H1 (cell line): ENCODE results near the gene PML. TPM values are rescaled to one million over a fixed set of nuclear protein-coding genes. Genes with fewer than 3 reads are reported as not detected.

Experiments
- CTCF ChIA-PET: fragments of 300-600 bp; sonication (Branson Sonifier 250); formaldehyde crosslinking; loops from one replicate; lab custom pipeline; 2021; ENCODE audit not compliant: partially characterized antibody; lab: Charles Lee
- POLR2A ChIA-PET: fragments of 300-600 bp; sonication (Branson Sonifier 250); formaldehyde crosslinking; loops from one replicate; lab custom pipeline; 2021; ENCODE audit warnings: inconsistent platforms; ENCODE audit not compliant: partially characterized antibody; lab: Charles Lee
- DNase-seq, 2 experiments: peaks; one replicate each; pipeline versions ENCODE4 v3.0.0 to v3.0.0-alpha.2; 2010 to 2022; ENCODE audit warnings: low spot score in 2 of 2, low read depth in 1 of 2, mixed read lengths in 1 of 2
- FAIRE-seq: peaks from 2 replicates; lab custom pipeline; 2011; peaks lifted over from hg19 to GRCh38; lab: Jason Lieb, UNC
- H2AFZ ChIP-seq: 2 replicates; pipeline ENCODE4 v1.8.1; 2012; ENCODE audit warnings: low read length, inconsistent platforms
- H2AK5ac ChIP-seq: 2 replicates; pipeline ENCODE4 v1.6.1; 2013; ENCODE audit warnings: low read depth, low read length
- H2BK120ac ChIP-seq: replicated peaks from 2 replicates; pipeline ENCODE3; 2013; ENCODE audit warnings: low read depth, low read length, inconsistent platforms
- H2BK12ac ChIP-seq: 2 replicates; pipeline ENCODE4 v1.6.1; 2013; ENCODE audit warnings: low read depth, low read length
- H2BK15ac ChIP-seq: 2 replicates; pipeline ENCODE4 v1.6.1; 2013; ENCODE audit warnings: low read length
- H2BK20ac ChIP-seq: 2 replicates; pipeline ENCODE4 v1.6.1; 2013; ENCODE audit warnings: low read length
- H2BK5ac ChIP-seq: 2 replicates; pipeline ENCODE4 v1.6.1; 2013; ENCODE audit warnings: low read depth, low read length
- H3K14ac ChIP-seq: 2 replicates; pipeline ENCODE4 v1.6.1; 2013; ENCODE audit warnings: inconsistent platforms; ENCODE audit not compliant: insufficient read length
- H3K18ac ChIP-seq: 2 replicates; pipeline ENCODE4 v1.6.1; 2013; ENCODE audit warnings: low read length; ENCODE audit errors: extremely low read depth
- H3K23ac ChIP-seq: 2 replicates; pipeline ENCODE4 v1.6.1; 2013; ENCODE audit warnings: inconsistent platforms; ENCODE audit not compliant: insufficient read length
- H3K23me2 ChIP-seq: 2 replicates; pipeline ENCODE4 v1.6.1; 2013; ENCODE audit warnings: low read depth, low read length
- H3K27ac ChIP-seq: 2 replicates; pipeline ENCODE4 v1.6.1; 2011; ENCODE audit warnings: low read depth, low read length, inconsistent platforms
- H3K27me3 ChIP-seq, 4 experiments: replicated peaks in 1 of 4; 1 replicate in 1 of 4; 2 replicates in 3 of 4; pipeline versions ENCODE4 v1.6.1 to v1.8.1; 2011 to 2013; ENCODE audit warnings: low read length in 3 of 4, mild to moderate bottlenecking in 3 of 4, inconsistent platforms in 2 of 4, mixed read lengths in 2 of 4, moderate library complexity in 1 of 4; ENCODE audit not compliant: control insufficient read depth in 3 of 4, insufficient read depth in 3 of 4; ENCODE audit errors: extremely low read depth in 1 of 4
- H3K36me3 ChIP-seq, 4 experiments: 2 replicates each; pipeline versions ENCODE4 v1.6.1 to v1.8.1; 2011 to 2013; ENCODE audit warnings: mild to moderate bottlenecking in 4 of 4, low read length in 3 of 4, moderate library complexity in 2 of 4, control low read depth in 1 of 4, inconsistent platforms in 1 of 4; ENCODE audit not compliant: insufficient read depth in 4 of 4, control insufficient read depth in 2 of 4
- H3K4ac ChIP-seq: replicated peaks from 2 replicates; pipeline ENCODE3; 2013; ENCODE audit warnings: low read length, low read depth, mixed read lengths, inconsistent platforms; ENCODE audit not compliant: insufficient read length
- H3K4me1 ChIP-seq, 4 experiments: replicated peaks in 1 of 4; 1 replicate in 1 of 4; 2 replicates in 3 of 4; pipeline versions ENCODE4 v1.6.1 to v1.8.1; 2011 to 2013; ENCODE audit warnings: low read length in 3 of 4, inconsistent platforms in 2 of 4, mixed read lengths in 1 of 4; ENCODE audit not compliant: insufficient read depth in 4 of 4, control insufficient read depth in 3 of 4
- H3K4me2 ChIP-seq, 2 experiments: 2 replicates each; pipeline versions ENCODE4 v1.6.1 to v1.8.1; 2011 to 2013; ENCODE audit warnings: low read depth in 2 of 2, low read length in 2 of 2, control low read depth in 1 of 2, inconsistent platforms in 1 of 2, mild to moderate bottlenecking in 1 of 2; ENCODE audit not compliant: insufficient read depth in 1 of 2
- H3K4me3 ChIP-seq, 4 experiments: fragments of 200-600, 300-600 bp in 1 of 4; sonication (generic), shearing (Covaris generic), sonication (Bioruptor Twin) in 1 of 4; 2 replicates each; pipeline versions ENCODE4 v1.5.1 to v1.8.1; 2011 to 2016; ENCODE audit warnings: low read length in 4 of 4, low read depth in 3 of 4, control low read depth in 2 of 4, inconsistent platforms in 2 of 4, mild to moderate bottlenecking in 2 of 4, mixed read lengths in 1 of 4, moderate library complexity in 1 of 4; ENCODE audit not compliant: insufficient read depth in 2 of 4; ENCODE audit errors: extremely low read depth in 1 of 4
- H3K56ac ChIP-seq: replicated peaks from 2 replicates; pipeline ENCODE3; 2013; ENCODE audit warnings: low read depth, mild to moderate bottlenecking, mixed read lengths, low read length, inconsistent platforms; ENCODE audit not compliant: insufficient read length
- H3K79me1 ChIP-seq: 2 replicates; pipeline ENCODE4 v1.6.1; 2013; ENCODE audit warnings: low read depth, low read length, control low read depth
- H3K79me2 ChIP-seq, 2 experiments: 2 replicates each; pipeline versions ENCODE4 v1.6.1 to v1.8.1; 2012 to 2013; ENCODE audit warnings: low read length in 2 of 2, mild to moderate bottlenecking in 2 of 2, inconsistent platforms in 1 of 2; ENCODE audit not compliant: insufficient read depth in 2 of 2, control insufficient read depth in 1 of 2
- H3K9ac ChIP-seq, 4 experiments: replicated peaks in 1 of 4; 1 replicate in 1 of 4; 2 replicates in 3 of 4; pipeline versions ENCODE4 v1.6.1 to v1.8.1; 2011 to 2013; ENCODE audit warnings: low read depth in 3 of 4, low read length in 3 of 4, control low read depth in 2 of 4, mild to moderate bottlenecking in 2 of 4, moderate library complexity in 2 of 4, inconsistent platforms in 1 of 4; ENCODE audit errors: extremely low read depth in 1 of 4
- H3K9me3 ChIP-seq, 2 experiments: 2 replicates each; pipeline versions ENCODE4 v1.6.1 to v1.8.1; 2012 to 2013; ENCODE audit warnings: mild to moderate bottlenecking in 2 of 2, moderate library complexity in 2 of 2, control low read depth in 1 of 2, inconsistent platforms in 1 of 2, low read depth in 1 of 2, low read length in 1 of 2, mixed read lengths in 1 of 2; ENCODE audit not compliant: insufficient read depth in 2 of 2
- H4K20me1 ChIP-seq, 2 experiments: replicated peaks in 1 of 2; 2 replicates each; pipeline versions ENCODE3 to v1.8.1; 2011 to 2013; ENCODE audit warnings: inconsistent platforms in 2 of 2, low read length in 2 of 2, mild to moderate bottlenecking in 1 of 2; ENCODE audit not compliant: insufficient read depth in 2 of 2, control insufficient read depth in 1 of 2
- H4K5ac ChIP-seq: 2 replicates; pipeline ENCODE4 v1.6.1; 2013; ENCODE audit warnings: low read length, low read depth, mixed read lengths, inconsistent platforms; ENCODE audit not compliant: insufficient read length
- H4K8ac ChIP-seq: 2 replicates; pipeline ENCODE4 v1.8.0; 2013; ENCODE audit warnings: mild to moderate bottlenecking, moderate library complexity, low read length, inconsistent platforms; ENCODE audit not compliant: insufficient read depth; ENCODE audit errors: extremely low read depth
- H4K91ac ChIP-seq: replicated peaks from 2 replicates; pipeline ENCODE3; 2013; ENCODE audit warnings: low read length, mixed read lengths, inconsistent platforms; ENCODE audit not compliant: insufficient read length
- EGR1 ChIP-seq: IDR thresholded peaks from 2 replicates; pipeline ENCODE4 v1.6.1; 2011; ENCODE audit warnings: low read depth, low read length, borderline replicate concordance
- FOSL1 ChIP-seq: IDR thresholded peaks from 2 replicates; pipeline ENCODE4 v1.6.1; 2011; ENCODE audit warnings: mild to moderate bottlenecking, low read depth, low read length, moderate library complexity; ENCODE audit not compliant: insufficient read depth
- HDAC2 ChIP-seq, 2 experiments: fragments of 300-600 bp in 1 of 2; sonication (generic) in 1 of 2; IDR thresholded peaks; 2 replicates each; pipeline ENCODE4 v1.6.1; 2011 to 2012; ENCODE audit warnings: low read depth in 2 of 2, low read length in 2 of 2, mild to moderate bottlenecking in 2 of 2, moderate library complexity in 2 of 2, borderline replicate concordance in 1 of 2, inconsistent platforms in 1 of 2
- RBBP5 ChIP-seq: IDR thresholded peaks from 2 replicates; pipeline ENCODE4 v1.7.1; 2012; ENCODE audit warnings: low read depth, mild to moderate bottlenecking, inconsistent platforms, low read length, moderate library complexity, borderline replicate concordance
- SP4 ChIP-seq: IDR thresholded peaks from 2 replicates; pipeline ENCODE4 v1.6.1; 2012; ENCODE audit warnings: low read length, inconsistent platforms
- TCF12 ChIP-seq: IDR thresholded peaks from 2 replicates; pipeline ENCODE4 v1.6.1; 2011; ENCODE audit warnings: low read depth, mild to moderate bottlenecking, low read length
- WGBS, 2 experiments: shearing (Covaris generic) in 1 of 2; methylation state at CpG; one replicate each; pipeline versions ENCODE4 v1.1.6 to v1.1.7; 2013 to 2015; ENCODE audit warnings: low lambda C conversion rate in 2 of 2, mixed read lengths in 2 of 2, inconsistent platforms in 1 of 2, low coverage in 1 of 2, missing lambda C conversion rate in 1 of 2; ENCODE audit not compliant: insufficient replicate concordance in 2 of 2, insufficient coverage in 1 of 2, insufficient read length in 1 of 2; ENCODE audit errors: extremely low coverage in 1 of 2, missing lambda C conversion rate in 1 of 2; 5-methylcytosine and 5-hydroxymethylcytosine counted together
- polyA plus RNA-seq, 7 experiments: library from polyadenylated mRNA; depleted of rRNA in 3 of 7; stranded (reverse) in 5 of 7; unstranded in 2 of 7; fragments of >200 nt in 5 of 7; fragments of 200-250 nt in 2 of 7; gene quantifications; 1 replicate in 5 of 7; 2 replicates in 1 of 7; 4 replicates in 1 of 7; pipeline versions ENCODE4 v1.2.1 to v1.2.3, GENCODE V29; 2011 to 2013; ENCODE audit warnings: missing spikeins in 2 of 7, mixed read lengths in 2 of 7
- total RNA-seq: library from RNA; stranded (reverse); fragmentation: NEBNext Ultra II Directional; extraction: Animal tissue kit (Norgen Biotek cat#: 25700); gene quantifications from 2 replicates; pipeline ENCODE4 v1.2.1, GENCODE V29; 2021

The PML gene
- total and polyA plus RNA-seq, 2 of the 8 experiments (the other 6 are each of a cell fraction or from before 2014, with no cell fraction given): 14.9 to 30.3 TPM

- H3K27ac ChIP-seq: no peak overlapping the region
- no peaks in the 10 kb centered on the region for H3K27me3 ChIP-seq
- ChIA-PET POLR2A (no interaction called here), CTCF (interaction anchor here (0.9 to 1.8 kb wide), 2 partner anchors 9 to 58 kb away, joined by 3 to 11 read pairs; no protein-coding TSS in a partner anchor)
- no peak overlapping the region for H3K4ac ChIP-seq
- H2AK5ac ChIP-seq: no peak overlapping the region
- no peak for DNase-seq
- no peaks in the 10 kb centered on the region for H3K79me2 ChIP-seq
- no peaks in the 10 kb centered on the region for H3K23me2 ChIP-seq
- no peak overlapping the region for H4K8ac ChIP-seq
- no peak overlapping the region for H3K23ac ChIP-seq
- H3K56ac ChIP-seq: no peak overlapping the region
- H2BK5ac ChIP-seq: no peak overlapping the region
- no peak overlapping the region for H3K4me2 ChIP-seq
- no peak overlapping the region for H2AFZ ChIP-seq
- no peak overlapping the region for H2BK120ac ChIP-seq
- H3K9ac ChIP-seq: no peak overlapping the region
- no peak overlapping the region for H3K14ac ChIP-seq
- 88% methylated on average over 6 of the region's 6 CpGs; no CpG with 5 or more reads in 1 of the 2 experiments for WGBS, 2 experiments
- H3K36me3 ChIP-seq: no peaks in the 10 kb centered on the region
- H4K91ac ChIP-seq: no peak overlapping the region
- H2BK12ac ChIP-seq: no peak overlapping the region
- H3K4me1 ChIP-seq: no peaks in the 10 kb centered on the region
- FAIRE-seq: no peak
- H4K20me1 ChIP-seq: no peaks in the 10 kb centered on the region
- no peak overlapping the region for H3K18ac ChIP-seq
- H2BK15ac ChIP-seq: no peak overlapping the region
- H3K79me1 ChIP-seq: no peaks in the 10 kb centered on the region
- no peaks in the 10 kb centered on the region for H3K9me3 ChIP-seq
- no peak overlapping the region for H4K5ac ChIP-seq
- no peak overlapping the region for H3K4me3 ChIP-seq
- H2BK20ac ChIP-seq: no peak overlapping the region
- TF ChIP-seq RBBP5 (no peak), TCF12 (no peak), HDAC2 (IDR thresholded peaks at IDR 0.05; ENCODE audit: borderline replicate concordance in 1 of 2, low read depth in 2 of 2, low read length in 2 of 2) (no peak), SP4 (no peak), EGR1 (no peak), FOSL1 (no peak)
Measured at GRCh38 chr15:74062236-74062635, 67.7 kb downstream of the PML start.
